Activated CD8-positive, alpha-beta memory T cell treated with anti-CD3 and anti-CD28 coated beads, Interleukin-2, amount 50 U/mL, for 24 hours (primary cell): ENCODE results near the gene ADGRA1.

Experiments used
- DNase-seq: peaks from one replicate; pipeline ENCODE4 v3.0.0-alpha.2; 2020; ENCODE audit errors: extremely low read depth

ADGRA1 gene

DNA sequence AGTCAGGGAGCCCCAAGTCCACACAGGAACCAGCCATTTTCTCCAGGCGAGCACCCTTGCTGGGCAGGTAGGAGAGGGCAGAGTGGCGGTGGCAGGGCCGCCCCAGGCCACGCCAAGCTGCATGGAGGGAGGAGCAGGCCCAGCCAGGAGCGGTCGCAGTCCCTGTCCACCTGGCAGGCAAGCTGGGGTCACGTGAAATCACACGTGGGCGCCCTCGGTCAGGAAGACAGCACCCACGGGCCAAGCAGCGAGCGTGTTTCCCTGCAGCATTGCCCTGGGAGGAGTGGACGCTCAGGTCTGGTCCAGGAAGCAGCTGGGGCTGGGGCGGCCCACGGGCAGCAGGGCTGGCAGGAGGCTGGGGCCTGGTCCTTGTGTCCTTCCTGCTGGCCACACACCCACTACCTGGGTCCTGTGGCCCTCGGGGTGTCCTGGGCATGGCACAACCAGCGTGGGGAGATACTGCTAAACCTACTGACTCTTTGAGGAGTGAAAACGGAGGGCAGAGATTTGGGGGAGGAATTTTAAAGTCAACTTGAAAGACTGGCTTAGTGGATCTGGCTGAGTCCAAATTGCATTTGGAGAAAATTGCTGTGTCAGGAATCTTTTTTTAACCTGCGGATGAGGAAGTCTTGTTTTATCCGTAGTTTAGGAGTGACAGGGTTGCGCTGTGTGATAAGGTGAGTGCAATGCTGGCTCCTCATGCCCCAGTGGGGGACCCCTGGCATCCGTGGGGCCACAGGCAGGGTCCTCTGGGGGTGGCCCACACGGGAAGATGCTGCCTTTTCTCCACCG lies 12.2 kb upstream of the ADGRA1 start:
- no peak for DNase-seq

DNA sequence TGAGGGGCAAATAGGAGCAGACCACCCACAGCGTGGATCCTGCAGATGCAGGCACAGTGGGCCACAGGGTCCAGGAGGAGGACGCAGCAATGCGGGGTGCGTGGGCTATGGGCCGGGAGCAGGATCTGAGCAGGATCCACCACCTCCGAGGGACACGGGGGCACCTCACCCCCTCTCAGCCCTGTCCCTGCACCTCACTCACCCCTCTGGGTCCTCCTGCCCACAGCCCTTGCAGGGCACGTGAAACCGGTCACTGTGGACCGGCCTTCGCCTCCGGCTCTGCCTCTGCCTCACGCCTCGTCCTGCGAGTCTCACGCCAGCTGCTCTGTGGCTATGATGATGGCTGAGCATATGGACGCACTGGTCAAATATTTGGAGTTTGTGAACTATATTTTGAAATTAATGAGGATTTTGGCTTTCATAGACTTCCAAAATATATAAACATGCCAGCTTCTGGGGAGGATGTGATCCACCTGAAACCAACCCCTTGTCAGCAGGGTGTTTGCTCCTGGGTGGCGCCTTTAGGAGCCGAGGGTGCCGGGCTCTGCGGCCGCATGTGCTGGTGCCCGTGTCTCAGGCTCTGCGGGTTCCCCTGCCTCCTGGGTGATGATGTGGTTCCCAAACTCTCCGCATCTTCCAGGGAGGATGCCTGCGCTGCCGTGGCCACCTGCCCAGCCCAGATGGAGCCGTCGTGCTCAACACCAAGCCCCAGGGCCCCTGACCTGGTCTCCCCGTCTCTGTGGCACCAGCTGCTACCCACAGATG lies 11.3 kb upstream of the ADGRA1 start:
- no peak for DNase-seq

DNA sequence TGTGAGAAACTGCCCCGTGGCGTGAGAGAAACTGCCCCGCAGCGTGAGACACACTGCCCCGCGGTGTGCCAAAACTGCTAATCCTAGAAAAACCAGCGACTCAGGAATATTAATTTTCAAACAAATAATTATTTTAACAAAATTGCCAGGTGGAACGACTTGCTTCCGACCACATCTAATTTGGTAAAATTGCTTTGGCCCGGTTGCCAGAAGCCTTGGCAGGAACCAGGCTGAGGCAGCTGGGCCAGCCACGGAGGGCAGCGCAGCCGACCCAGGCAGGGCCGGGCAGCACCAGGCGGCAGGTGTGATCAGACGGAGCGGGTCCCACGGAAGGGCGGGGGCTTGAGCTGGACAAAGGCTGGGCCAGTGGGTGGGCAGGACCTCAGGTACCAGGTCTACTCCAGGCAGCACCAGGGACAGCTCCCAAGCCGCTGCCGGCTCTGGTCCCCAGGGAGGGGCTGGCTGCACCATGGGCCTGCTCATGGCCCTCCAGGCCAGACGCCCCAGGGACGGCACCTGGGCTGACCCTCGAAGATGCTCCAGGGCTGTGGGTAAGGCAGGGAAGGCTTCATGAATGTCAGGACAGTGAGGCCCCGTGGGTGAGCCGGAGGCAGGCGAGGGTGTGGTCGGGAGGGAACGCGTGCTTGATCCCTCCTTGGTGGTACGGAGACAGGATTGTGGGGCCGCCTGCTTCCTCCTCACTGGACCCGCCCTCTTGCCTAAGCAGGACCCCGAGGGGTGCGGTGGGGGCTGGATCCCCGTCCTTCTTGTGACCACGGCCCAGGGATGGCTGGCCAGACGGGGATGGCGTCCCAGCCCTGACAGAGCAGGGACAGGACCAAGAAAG lies 7.7 kb upstream of the ADGRA1 start:
- no peak for DNase-seq

DNA sequence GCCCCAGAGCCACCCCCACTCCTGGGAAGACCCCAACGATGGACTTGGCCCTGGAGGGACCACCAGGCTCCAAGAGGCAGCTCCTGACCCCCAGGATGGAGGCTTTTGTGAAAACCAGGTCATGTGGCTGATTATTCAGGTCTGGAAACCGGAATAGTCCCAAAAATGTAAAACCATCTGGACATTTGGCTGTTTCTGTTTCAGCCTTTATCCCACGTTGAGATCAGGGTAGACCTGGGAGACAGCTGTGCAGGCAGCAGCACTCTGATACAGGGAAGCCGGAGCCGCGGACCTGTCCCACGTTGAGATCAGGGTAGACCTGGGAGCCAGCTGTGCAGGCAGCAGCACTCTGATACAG lies 7.1 kb upstream of the ADGRA1 start:
- no peak for DNase-seq

DNA sequence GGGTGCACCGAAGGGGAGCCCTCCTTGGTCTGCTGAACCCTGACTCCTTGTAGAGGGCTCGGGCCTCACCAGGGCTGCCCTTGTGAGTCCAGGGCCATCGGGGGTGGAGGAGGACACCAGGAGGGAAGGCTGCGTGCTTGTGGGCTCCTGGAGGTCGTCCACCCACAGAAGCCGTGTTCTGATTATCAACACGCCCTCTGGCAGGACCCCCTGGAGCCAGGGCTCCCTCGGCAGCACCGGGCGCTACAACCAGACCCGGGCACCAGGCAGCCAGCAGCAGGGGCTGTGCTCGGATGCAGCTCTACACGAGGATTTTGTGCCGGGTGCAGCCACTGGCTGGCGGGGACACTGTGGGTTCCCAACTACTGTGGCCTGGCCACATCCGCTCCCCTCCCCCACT lies 6.1 kb upstream of the ADGRA1 start:
- DNase-seq: no peak

DNA sequence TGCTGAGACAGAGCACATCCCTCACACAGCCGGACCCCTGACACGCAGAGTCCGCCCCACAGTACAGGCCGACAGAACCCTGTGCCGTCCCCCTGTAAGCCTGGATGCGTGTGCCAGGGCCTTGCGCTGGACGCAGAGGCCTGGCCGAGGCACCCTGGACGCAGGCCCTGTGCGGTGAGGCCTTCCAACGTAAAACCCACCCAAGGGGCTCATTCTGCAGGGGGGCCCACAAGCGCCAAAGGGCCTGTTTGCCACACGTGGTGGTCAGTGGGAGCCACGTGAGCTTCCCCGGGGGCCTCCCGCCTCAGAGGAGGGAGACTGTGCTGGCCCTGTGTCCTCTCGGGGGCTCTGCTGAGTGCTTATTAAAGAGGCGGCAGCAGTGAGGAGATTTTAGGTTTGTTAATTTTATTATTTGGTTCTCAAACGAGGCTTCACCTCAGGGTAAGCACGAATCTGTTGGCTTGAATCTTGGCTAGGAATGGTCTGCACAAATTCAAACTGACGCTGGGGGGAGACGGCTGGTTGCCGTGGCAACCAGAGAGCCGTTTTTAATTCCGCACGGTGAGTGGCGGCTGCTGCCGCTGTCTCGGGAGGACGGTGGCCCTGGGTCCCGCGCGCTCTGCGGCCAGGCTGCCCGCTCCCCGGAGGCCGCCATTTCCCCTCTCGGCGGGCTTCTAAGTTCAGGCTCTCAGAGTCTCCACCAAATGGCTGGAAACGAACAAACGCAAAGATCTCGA lies 4.9 kb upstream of the ADGRA1 start:
- DNase-seq: no peak

DNA sequence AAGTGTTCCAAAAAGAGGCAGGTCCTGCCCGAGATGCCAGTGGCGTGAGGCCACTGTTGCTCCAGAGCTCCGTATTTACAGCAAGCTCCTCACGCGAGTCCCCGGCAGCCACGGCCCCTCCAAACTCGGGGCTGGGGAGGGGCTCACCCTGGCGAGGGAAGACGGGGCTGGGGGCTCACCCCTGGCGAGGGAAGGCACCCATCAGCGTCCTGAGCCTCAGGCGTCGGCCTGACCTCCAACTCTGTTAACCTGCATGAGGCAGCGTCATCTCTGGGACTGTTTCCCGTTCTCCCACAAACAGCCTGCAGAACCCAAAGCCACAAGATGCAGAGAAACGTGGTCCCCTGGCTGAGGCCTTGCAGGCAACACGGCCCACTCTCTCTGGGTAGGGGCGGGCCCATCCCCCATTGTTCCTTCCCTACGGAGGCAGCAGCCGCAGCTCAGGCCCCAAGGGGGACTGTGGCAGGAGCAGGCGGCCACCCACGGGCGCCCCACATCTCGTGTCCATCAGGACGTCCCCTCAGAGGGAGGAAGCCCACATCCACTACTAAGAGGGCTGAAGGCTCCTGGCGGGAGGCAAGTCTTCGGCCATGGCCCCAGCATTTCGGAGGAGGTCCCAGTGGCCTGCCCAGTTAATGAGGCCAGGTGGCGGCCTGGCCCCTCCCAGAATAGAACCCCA lies 4.2 kb upstream of the ADGRA1 start:
- no peak for DNase-seq

DNA sequence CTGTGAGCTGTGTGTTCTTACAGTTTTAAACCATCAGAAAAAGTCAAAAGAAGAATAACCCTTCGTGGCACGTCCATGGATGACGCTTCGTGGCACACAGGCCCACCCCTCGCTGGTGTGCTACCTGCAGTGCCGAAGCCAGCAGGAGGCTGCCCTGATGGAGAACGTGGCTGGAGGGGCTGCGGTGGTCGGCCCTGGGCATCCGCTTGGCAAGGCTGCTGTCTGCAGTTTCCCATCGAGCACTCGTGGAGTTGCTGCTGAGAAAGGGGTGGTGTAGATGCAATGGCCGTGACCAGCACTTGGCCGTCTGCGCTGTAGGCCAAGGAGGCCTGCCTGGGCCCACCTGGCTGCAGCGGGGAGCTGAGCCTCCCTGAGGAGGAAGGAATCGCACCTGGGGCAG lies 3.2 kb upstream of the ADGRA1 start:
- DNase-seq: no peak

DNA sequence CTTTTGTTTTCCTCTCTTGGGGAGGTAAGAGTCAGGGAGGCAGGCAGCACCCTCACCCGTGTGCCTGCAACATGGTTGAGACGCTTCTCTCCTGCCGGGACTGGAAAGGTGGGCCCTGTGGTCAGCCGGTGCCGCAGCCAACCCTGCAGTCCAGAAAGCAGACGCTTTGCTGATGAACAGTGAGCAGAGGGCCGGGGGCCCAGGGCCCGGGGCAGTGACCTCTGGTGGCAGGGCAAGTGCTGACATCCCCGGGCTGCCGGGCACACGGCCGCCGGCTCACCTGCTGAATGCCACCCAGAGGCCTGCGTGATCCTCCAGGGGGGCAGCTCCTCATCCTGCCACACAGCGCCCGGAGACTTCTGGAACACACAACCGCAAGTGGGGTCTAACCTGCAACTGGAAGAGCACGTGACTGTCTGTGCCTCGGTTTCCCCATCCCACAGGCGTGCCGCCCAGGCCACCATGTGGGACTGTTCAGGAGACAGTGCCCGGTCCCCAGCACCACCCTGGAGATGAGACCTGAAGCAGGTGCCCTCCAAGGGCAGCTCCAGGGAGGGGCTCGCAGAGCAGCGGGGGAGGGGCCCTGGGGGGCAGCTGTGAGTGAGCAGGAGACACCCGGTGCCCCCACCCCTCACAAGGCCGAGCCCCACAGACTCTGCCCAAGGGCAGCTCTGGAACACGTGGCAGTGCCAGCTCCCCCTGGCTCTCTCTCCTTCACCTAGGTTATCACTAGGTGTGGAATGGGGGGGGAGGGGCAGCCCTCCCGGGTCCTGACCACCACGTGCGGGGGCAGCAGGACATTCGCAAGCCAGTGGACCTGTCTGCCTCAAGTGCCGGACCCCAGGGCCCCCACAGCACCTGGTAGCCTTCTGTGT lies 2.2 kb upstream of the ADGRA1 start:
- DNase-seq: no peak

DNA sequence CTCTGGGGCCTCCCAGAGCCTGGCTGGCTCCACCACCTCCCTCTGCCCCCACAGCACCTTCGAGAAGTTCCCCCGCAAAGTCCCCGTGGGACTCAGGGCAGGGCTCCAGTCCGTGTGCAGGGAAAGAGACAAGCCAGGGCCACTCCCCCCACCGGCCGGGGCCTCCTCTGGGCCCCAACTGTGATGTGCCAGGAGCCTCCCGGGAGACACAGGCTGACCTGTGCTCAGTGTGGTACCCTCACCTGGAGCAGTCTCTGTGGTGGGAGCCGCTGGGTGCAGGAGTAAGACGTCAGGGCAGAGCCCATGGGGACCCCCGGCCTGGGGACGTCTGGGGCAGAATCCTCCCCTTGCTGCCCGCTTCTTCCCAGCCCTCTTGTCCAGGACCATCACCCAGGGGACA lies 1.5 kb upstream of the ADGRA1 start:
- DNase-seq: no peak

DNA sequence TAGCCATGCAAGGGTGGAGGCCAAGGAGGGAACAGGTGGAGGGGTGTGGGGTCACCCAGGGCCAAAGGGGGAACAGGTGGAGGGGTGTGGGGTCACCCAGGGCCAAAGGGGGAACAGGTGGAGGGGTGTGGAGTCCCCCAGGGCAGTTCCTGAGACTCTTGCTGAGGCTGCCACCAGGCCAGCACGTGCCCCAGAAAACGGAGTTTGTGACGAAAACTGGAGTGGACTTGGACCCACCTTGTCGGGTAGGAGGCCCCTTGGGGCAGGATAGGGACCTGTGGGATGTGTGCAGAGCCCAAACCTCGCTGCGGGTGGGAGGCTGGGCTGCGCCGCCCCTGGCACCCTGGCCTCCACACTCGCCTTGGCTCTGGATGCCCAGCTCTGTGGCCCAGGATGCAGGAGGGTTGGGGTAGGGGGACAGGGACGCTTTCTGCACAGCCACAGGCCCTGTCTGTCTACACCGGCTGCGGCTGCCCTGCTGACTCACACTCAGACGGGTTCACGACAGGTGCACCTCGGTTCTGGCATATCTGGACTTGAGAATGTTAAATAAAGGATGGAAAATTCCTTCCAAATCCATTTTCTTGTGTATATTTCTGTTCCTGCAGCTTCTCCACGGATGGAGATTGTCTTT lies 562 bp upstream of the ADGRA1 start:
- DNase-seq: no peak

DNA sequence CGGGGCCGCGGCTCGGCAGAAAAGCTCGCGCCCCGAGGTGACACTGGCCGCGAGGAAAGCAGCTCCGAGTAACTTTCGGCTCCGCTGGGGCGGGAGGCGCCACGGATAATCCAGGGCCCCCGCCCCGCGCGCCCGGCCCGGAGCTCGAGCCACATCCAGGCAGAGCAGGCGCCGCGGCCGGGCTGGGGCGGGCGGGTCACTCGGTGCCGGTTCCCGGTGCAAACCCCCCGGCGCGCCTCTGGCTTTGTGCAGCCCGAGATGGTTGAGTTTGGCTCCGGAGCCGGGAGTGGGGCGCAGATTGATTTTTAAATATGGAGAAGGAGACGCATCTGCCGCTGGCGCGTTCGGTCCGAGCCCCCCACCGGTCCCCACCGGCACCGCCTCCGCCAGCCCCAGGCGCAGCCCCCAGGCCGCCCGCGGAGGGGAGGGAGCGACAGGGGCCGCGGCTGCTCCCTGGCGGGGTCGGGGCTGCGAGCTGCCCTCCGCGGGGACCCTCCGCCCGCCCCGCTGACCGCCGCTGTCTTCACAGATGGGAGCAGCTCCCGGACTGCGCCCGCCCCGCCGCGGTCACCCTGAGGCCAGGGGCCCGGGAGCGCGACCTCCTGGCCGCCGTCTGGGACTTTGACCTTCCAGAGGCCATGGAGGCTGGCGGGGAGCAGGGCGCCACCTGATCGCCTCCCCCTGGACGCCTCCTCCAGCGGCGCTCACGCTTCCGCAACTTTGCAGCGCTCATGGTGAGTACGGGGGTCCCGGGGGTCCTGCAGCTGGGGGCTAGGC lies 643 bp downstream of the ADGRA1 start:
- DNase-seq: no peak

DNA sequence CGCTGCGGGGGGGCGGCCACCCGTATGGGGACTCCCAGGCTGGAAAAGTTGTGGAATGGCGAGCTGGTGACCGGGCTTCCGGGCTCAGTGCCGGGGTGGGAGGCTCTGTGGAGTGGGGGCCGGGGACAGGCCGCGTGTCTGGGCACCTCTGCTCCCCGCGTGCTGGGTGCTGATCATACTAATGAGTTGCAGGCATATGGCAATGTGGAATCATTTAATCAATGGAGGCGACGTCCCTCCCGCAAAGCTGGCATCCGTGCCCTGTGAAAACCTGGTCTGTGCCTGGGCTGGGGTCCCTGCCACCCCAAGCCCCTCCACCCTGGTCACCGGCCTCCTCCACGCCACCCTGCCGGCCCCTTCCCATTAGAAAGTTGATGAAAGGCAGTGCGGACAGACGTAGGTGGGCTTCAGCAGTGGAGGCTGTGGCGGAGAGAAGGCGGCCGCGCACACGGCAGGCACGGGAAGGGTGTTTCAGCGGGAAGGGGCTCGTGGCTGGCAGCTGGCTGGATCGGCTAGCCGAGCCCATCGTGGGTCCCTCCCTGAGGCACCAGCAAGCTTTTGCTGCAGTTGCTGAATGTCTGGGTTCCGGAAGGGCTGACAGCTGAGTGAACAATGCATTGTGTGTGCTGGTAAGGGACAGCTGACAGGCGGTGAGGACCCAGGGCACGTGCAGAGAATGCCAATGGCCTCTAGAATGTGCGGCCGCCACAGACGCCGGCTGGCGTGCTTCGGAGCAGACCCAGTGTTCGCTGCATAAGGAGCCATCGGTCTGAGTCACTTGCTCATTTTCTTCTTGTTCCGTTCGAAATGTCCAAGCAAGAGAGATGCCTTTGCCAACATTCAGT lies 1.5 kb downstream of the ADGRA1 start:
- DNase-seq: no peak

DNA sequence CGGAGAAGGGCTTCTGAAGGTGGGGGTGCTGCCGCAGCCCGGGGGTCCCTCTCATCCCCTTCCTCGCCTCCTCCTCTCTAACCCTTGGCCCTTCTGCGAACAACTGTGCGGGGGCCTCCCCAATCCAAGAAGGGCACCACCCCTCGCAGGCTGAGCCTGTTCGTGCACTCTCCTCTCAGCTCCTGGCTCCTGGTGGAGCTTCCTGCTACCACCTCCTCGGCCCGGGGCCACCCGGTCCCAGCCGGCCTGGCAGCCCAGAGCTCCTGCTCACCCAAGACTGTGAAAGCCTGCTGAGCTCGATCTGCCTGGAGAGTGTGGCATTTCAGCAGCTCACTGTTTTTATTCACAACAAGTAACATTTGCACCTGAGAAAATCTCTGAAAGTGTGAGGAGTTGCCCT lies 2.4 kb downstream of the ADGRA1 start:
- DNase-seq: no peak

DNA sequence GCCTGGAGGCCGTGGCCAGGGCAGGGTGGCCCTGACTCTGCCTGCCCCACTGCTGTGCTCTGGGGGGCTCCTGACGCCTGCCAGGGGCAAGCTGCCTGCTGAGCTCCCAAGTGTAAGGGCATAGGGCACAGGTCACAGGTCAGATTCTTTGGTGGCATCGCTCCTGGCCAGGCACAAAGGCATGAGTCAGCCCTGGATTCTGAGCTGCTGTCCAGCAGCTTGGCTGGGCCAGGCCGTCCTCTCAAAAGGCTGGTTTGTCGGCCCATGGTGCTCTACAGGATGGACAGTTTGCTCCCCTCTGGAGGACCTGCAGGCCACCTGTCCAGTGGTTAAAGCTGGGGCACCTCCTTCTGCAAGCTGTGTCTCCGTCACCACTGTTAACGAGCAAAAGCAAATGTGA lies 2.9 kb downstream of the ADGRA1 start:
- no peak for DNase-seq

DNA sequence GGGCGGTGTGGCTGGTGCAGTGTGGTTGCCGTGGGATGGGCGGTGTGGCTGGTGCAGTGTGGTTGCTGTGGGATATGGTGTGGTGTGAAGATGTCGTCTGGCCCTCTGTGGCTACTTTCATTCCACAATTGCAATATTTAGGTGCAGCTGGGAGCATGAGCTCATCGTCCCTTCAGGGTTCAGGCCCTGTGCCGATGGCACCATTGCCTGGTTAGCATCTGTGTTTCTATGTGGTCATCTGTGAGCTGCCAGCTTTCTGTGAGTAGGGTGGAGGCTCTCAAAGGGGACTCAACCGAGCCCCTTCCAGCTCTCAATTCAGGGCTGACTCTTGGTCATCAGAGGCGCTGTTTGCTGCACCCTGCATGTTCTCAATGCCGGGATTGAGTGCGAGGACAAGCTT lies 3.6 kb downstream of the ADGRA1 start:
- no peak for DNase-seq

DNA sequence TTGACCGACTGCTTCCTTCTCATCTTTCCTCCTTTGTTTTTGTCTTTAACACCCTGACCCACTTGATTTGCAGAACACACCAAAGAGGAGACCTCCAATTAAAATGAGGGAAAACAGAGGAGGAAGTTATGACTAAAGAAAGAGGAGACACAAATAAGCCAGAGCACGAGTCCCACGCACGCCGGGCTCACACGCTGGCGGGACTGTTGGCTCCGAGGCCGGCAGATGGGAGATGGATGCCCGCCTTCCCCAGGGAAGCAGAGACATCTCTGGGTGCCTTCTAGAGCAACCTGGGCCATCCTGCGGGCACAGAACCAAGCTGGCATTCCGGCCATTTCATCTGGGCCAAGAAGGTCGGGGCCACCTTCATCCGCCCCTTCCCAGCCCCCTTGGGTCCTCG lies 5.6 kb downstream of the ADGRA1 start:
- DNase-seq: no peak

DNA sequence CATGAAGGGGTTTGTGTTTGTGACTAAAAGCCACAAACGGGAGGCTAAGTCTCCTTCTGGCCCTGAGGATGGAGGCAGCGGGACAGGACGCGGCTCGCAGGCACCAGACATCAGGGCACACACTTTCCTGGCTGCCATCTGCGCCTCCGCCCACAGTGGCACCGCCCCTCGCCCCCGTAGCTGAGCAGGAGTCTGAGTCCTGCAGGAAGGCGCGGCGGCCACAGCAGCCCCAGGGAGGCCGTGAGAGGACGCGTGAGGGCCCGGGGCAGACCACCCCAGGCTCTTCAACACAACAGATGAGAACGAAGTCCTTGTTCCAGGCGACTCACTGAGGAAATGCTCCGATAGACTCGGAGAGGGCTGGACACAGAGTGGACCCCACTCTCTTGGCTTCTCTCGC lies 6.6 kb downstream of the ADGRA1 start:
- no peak for DNase-seq
